ENCODE results near the gene AFG1L.
"Not testable (repeated sequence)": the region's sequence is repeated elsewhere in the genome, so short reads cannot be mapped to it uniquely, and the experiment has no call there.

AFG1L gene

GRCh38 chr6:108355120-108355519 is 60.3 kb downstream of the AFG1L start:
- DNase-seq, result no peak

- no peak for DNase-seq
Observed at GRCh38 chr6:108355890-108356289, 61.0 kb downstream of the AFG1L start.

GRCh38 chr6:108359901-108360882 is 65.3 kb downstream of the AFG1L start:
- no peak for DNase-seq

- DNase-seq, result no peak
Observed at GRCh38 chr6:108360919-108361311, 66.1 kb downstream of the AFG1L start.

- no peak for DNase-seq
Observed at GRCh38 chr6:108361312-108361932, 66.6 kb downstream of the AFG1L start.

GRCh38 chr6:108362455-108362854 is 67.6 kb downstream of the AFG1L start:
- DNase-seq, result no peak

- DNase-seq, result no peak
Observed at GRCh38 chr6:108363113-108363512, 68.3 kb downstream of the AFG1L start.

GRCh38 chr6:108363889-108364313 is 69.0 kb downstream of the AFG1L start:
- DNase-seq, result no peak

- no peak for DNase-seq
Observed at GRCh38 chr6:108364470-108364869, 69.6 kb downstream of the AFG1L start.

GRCh38 chr6:108365478-108365877 is 70.6 kb downstream of the AFG1L start:
- no peak for DNase-seq

GRCh38 chr6:108366236-108366635 is 71.4 kb downstream of the AFG1L start:
- no peak for DNase-seq

GRCh38 chr6:108368431-108369030 is 73.7 kb downstream of the AFG1L start:
- DNase-seq, result no peak

GRCh38 chr6:108380876-108381275 is 86.0 kb downstream of the AFG1L start:
- no peak for DNase-seq

GRCh38 chr6:108383981-108384380 is 89.1 kb downstream of the AFG1L start:
- DNase-seq, result no peak

- DNase-seq, result not testable (repeated sequence)
Observed at GRCh38 chr6:108389190-108389589, 94.3 kb downstream of the AFG1L start.

GRCh38 chr6:108395297-108395696 is 100.4 kb downstream of the AFG1L start:
- DNase-seq, result no peak

- no peak for DNase-seq
Observed at GRCh38 chr6:108403236-108403635, 108.4 kb downstream of the AFG1L start.

- no peak for DNase-seq
Observed at GRCh38 chr6:108406943-108407342, 112.1 kb downstream of the AFG1L start.

GRCh38 chr6:108407904-108408827 is 113.3 kb downstream of the AFG1L start:
- DNase-seq, result no peak

- no peak for DNase-seq
Observed at GRCh38 chr6:108408861-108409260, 114.0 kb downstream of the AFG1L start.

- not testable (repeated sequence) for DNase-seq
Observed at GRCh38 chr6:108416047-108416833, 121.4 kb downstream of the AFG1L start.

- DNase-seq, result no peak
Observed at GRCh38 chr6:108417027-108417426, 122.2 kb downstream of the AFG1L start.

All from stimulated activated CD4-positive, alpha-beta T cell treated with anti-CD3 and anti-CD28 coated beads, Interleukin-4, amount 100 ng/mL, for 24 hours (primary cell).